NCI-H1105 (cell line): ENCODE data around the gene FHOD1.

Experiments
- DNase-seq: peaks from one replicate; lab custom pipeline; 2025; lab: John Stamatoyannopoulos, UW

Gene FHOD1

DNA sequence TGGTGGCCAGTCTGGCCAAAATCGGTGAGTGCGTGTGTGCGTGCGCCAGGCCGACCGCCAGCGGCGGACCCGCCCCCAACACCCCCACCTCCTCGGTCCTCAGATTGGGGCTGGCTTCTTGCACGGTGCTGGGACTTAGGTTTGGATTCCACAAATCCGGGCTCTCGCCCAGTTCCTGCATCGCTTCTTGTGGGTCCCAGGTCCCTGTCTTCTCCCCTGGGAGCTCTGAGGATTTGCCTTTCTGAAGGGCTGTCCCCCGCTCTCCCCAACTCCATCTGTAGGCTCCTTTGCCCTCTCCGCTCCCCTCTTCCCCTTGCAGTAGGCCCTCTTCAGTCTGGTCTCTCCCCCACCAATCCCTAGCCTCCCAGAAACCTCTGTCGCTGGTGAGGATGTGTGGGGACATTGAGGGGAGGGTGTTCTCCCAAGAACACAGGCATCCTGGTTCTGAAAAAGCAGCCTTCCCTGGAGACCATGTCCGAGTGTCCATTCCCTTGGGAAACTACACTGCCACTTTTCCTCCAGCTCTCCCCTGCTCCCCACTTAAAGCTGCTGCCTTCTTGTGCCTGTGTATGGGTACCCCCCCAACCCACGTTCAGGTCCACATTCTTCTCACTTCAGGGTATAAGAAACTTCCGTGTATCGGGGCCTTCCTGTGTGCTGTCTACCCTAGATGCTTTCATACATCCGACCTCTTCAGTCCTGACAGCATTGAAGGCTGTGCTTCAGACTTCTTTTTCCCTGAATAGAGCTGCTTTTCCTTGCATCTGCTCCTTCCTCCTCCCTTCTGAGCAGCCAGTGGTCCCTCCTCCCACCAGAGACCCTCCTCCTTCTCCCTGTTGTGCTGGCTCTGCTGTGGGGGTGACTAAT lies 2.1 kb upstream of the FHOD1 start:
- no peak for DNase-seq

DNA sequence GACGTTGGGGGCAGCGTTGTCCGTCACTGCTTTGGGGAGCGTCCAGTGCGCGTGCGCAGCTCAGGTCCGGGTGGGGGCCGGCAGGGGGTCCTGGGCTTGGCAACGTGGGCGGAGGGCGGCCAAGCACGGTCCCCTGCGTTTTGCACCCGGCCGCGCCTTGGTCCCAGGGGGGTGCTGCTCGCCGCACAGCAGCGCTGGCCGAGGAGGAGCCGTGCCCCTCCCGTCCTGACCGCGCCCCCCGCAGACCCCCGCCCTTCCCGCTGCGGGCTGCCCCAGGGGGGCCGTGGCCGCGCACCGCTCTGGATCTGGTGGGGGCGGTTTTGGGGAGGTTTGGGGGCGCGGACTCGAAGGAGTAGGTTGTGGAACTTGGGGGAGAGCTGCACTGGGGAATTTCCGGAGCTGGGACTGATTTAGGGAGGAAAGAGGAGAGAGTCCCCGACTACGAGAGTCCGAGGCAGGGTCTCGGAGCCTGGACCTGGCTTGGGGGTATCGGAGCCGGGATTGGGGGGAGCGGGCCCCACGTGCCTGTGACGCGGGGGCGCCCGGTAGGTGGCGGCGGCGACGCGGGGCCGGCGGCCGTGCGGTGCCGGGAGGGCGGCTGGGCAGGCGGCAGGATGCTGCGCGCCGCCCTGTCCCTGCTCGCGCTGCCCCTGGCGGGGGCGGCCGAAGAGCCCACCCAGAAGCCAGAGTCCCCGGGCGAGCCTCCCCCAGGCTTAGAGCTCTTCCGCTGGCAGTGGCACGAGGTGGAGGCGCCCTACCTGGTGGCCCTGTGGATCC lies 1.3 kb upstream of the FHOD1 start, which contains the start of gene SLC9A5:
SLC9A5 (plus strand) TSS at position 579 of the 777 bp plus-strand sequence; CDS start at position 615, 36 bp downstream.
- DNase-seq: no peak

GRCh38 chr16:67248073-67248400 lies 756 bp upstream of the FHOD1 start:
- DNase-seq: no peak

DNA sequence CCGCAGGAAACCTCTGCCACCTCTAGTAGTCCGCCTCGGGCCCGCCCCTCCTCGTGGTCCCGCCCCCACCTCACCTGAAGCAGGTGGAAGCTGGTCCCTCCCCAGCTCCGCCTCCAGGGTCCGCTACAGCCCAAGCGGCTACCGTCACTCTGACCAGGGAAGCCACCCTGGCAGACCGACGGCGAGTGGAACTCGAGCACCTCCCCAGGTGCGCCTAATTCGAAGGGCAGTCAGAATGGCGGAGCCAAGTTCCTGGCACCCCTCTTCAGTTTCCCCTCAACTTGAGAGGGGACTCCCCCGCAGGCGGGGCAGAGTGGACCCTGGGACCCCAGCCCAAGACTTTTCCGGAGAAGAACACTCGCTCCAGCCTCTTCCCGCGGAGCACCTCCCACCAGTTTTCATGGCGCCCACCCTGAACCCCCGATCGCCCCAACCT lies 507 bp downstream of the FHOD1 start:
- DNase-seq: peak; percentile 44

GRCh38 chr16:67246081-67246755 lies 1.1 kb downstream of the FHOD1 start:
- no peak for DNase-seq

- no peak for DNase-seq
Measured at GRCh38 chr16:67245674-67246080, 1.6 kb downstream of the FHOD1 start.

GRCh38 chr16:67245186-67245585 lies 2.1 kb downstream of the FHOD1 start:
- no peak for DNase-seq

GRCh38 chr16:67244387-67245185 lies 2.7 kb downstream of the FHOD1 start:
- DNase-seq: no peak

DNA sequence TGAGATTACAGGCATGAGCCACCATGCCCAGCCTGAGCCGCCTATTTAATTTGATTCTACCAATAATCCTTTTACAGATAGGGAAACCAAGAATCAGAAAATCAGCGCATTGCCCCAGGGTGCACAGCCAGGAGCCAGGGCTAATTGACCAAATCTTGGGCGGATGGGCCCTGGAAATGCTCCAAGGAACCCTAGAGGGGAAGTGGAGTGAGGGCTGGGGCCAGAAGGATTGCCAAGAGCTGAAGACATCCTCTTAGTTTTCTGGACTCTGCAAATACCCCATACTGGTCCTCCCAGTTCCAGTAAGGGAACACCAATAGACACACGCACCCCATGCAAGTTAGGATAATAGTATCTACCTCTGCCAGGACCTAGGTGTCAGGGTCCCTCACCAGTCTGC lies 3.8 kb downstream of the FHOD1 start:
- DNase-seq: no peak

DNA sequence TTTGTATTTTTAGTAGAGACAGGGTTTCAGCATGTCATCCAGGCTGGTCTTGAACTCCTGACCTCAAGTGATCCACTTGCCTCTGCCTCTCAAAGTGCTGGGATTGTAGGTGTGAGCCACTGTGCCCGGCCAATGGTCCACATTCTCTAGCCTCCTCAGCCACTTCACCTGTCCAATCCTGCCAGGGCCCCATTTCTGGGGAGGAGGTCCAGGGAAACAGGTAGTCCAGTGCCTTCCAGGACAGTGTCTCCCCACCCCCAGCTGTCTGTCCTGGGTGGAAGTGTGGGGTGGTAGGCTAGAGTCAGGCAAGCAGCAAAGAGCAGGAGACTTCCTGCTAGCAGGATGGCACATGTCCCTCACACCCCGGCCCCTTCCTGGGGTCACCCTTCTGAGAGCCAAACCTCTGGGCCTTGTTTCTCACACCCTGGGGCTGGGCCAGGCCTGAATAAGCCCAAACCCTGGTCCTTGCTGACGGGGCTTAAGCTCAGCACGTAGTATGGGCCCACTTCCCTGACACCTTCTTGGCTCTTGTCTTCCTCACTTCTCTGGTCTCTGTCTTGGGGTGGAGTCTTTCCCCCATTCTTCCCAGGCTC lies 5.0 kb downstream of the FHOD1 start:
- DNase-seq: no peak

DNA sequence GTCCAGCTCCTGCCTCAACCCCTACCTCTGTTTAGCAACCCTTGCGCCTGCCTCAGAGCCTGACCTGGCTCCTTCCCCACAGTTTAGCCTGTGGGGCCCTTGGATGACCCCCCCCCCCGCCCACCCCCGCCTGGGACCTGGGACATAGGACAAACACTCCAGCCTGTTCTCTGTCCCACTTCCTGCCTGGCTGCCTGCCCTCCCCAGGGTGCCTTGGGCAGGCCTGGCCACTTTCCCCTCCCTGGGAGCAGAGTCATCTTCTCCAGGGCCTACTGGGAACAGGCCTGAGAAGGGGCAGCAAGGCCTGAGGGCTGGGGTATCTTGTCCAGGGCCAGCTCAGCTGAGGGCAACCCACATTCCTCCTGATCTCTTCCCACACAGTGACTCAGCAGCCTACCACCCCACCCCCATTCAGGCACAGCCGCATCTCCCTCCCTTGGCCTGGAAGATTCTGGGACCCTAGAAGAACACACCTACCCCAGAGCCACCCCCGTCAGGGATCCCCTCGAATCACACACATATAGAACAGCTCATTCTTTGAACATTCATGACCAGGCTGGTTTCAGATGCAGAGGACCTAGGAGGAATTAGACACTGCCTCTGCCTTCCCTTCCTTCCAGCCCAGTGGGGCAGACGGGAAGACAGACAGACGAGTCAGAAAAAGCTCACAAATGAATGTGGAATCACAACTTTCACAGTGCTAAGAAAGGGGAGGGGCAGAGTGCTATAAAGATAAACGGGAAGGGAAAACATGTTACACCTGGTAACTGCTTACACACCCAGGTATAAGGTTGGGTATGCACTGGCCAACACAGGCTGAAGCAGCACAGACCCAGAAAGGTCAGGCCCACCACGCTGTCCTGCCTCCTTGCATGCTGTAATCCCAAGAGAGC lies 6.0 kb downstream of the FHOD1 start:
- no peak for DNase-seq

DNA sequence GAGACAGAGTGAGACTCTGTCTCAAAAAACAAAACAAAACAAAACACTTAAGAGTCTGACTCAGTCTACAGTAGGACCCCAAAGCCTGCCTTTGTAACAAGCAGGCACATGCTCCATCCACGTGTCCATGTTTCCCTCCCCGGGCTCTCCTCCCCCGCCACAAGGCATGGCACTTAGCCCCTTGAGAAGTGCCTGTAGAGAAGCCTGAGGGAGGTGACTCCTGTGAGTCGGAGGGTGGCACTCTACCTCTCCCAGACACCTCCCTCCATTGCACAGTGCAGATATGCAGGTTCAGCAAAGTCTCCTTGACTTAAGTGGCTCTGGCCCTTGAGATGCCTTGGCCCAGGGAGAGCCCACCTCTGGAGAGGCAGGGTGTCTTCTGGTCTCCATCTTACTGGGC lies 6.8 kb downstream of the FHOD1 start:
- DNase-seq: no peak

- DNase-seq: no peak
Measured at GRCh38 chr16:67238806-67239470, 8.3 kb downstream of the FHOD1 start.

GRCh38 chr16:67238278-67238575 lies 9.1 kb downstream of the FHOD1 start:
- DNase-seq: no peak

GRCh38 chr16:67237396-67238277 lies 9.6 kb downstream of the FHOD1 start:
- DNase-seq: no peak

- no peak for DNase-seq
Measured at GRCh38 chr16:67236563-67237395, 10.5 kb downstream of the FHOD1 start.

- DNase-seq: no peak
Measured at GRCh38 chr16:67235816-67236562, 11.3 kb downstream of the FHOD1 start.
